ENCODE results near the gene DOCK4. TPM values are rescaled to one million over a fixed set of nuclear protein-coding genes. Genes with fewer than 3 reads are reported as not detected.

DOCK4 gene, protein sequence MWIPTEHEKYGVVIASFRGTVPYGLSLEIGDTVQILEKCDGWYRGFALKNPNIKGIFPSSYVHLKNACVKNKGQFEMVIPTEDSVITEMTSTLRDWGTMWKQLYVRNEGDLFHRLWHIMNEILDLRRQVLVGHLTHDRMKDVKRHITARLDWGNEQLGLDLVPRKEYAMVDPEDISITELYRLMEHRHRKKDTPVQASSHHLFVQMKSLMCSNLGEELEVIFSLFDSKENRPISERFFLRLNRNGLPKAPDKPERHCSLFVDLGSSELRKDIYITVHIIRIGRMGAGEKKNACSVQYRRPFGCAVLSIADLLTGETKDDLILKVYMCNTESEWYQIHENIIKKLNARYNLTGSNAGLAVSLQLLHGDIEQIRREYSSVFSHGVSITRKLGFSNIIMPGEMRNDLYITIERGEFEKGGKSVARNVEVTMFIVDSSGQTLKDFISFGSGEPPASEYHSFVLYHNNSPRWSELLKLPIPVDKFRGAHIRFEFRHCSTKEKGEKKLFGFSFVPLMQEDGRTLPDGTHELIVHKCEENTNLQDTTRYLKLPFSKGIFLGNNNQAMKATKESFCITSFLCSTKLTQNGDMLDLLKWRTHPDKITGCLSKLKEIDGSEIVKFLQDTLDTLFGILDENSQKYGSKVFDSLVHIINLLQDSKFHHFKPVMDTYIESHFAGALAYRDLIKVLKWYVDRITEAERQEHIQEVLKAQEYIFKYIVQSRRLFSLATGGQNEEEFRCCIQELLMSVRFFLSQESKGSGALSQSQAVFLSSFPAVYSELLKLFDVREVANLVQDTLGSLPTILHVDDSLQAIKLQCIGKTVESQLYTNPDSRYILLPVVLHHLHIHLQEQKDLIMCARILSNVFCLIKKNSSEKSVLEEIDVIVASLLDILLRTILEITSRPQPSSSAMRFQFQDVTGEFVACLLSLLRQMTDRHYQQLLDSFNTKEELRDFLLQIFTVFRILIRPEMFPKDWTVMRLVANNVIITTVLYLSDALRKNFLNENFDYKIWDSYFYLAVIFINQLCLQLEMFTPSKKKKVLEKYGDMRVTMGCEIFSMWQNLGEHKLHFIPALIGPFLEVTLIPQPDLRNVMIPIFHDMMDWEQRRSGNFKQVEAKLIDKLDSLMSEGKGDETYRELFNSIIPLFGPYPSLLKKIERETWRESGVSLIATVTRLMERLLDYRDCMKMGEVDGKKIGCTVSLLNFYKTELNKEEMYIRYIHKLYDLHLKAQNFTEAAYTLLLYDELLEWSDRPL (N-terminal part only)
- 4.0 to 7.8 TPM (median 7.2 TPM) in 5 replicates for total RNA-seq (2022; extraction: Qiagen RNA extraction; ENCODE audit: low read depth)

DNA sequence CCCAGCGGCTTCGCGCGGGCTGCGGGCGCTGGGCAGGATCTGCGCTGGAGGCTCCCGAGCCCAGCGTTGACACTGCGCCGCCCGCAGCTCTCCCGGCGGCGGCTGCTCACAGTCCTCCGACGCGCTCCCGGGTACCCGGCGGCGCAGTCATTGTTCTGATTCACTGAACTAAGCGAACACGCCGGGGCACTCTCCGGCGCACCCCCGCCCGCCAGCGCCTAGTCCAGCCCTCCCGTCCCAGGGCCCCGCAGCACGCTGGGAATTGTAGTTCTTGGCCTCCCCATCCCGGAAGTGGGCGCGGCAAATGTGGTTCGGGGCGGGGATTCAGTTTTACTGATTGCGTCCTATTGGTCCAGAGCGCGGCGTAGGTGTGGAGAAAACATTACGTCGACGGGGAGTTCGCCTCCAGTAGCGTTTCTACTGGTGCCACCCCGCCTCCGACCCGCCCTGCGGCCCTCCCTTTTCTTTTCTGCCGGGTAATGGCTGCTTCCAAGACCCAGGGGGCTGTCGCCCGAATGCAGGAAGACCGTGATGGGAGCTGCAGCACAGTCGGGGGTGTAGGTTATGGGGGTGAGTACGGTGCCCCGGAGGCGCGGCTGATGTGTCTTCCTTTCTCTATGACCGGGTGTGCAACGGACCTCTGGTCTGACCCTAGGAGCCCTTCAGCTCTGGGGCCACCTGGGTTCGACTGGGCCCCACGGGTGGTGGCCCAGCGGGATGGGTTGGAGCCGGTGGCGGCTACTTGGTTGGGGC is at the start of gene DOCK4, which contains the start of gene ZNF277:
TSS of gene DOCK4 (minus strand) at position 162 of the 753 bp plus-strand sequence. CDS start 261 bp downstream, outside the sequence.
TSS of gene ZNF277 (plus strand) at position 458 of the 753 bp plus-strand sequence. CDS start at position 480, 22 bp downstream.

Other genes with a start within 250 kb of the DOCK4 start
- 6.8 to 18.1 TPM (median 12.8 TPM) in 5 replicates for gene ZNF277, start 296 bp upstream of the DOCK4 start, total RNA-seq (2022; extraction: Qiagen RNA extraction; ENCODE audit: low read depth)
- gene IFRD1, start 244.1 kb upstream of the DOCK4 start, total RNA-seq (2022; extraction: Qiagen RNA extraction; ENCODE audit: low read depth): 26.9 to 33.3 TPM (median 31.8 TPM) in 5 replicates